Stomach smooth muscle (tissue), 2 donors: Measurements from ENCODE around the gene COL26A1.

ENCODE experiments used
- H3K27ac ChIP-seq: one replicate; pipeline ENCODE4 v1.7.0; 2013; ENCODE audit warnings: mild to moderate bottlenecking, low read length, inconsistent platforms
- H3K27me3 ChIP-seq, 2 donors: one replicate each; pipeline ENCODE4 v1.7.0; 2013; ENCODE audit warnings: low read length in 2 of 2; ENCODE audit not compliant: insufficient read depth in 2 of 2, control insufficient read depth in 1 of 2
- H3K36me3 ChIP-seq, 2 donors: one replicate each; pipeline ENCODE4 v1.7.0; 2013; ENCODE audit warnings: low read length in 2 of 2; ENCODE audit not compliant: control insufficient read depth in 2 of 2, insufficient read depth in 2 of 2
- H3K4me1 ChIP-seq: one replicate; pipeline ENCODE4 v1.7.0; 2013; ENCODE audit warnings: low read length; ENCODE audit not compliant: control insufficient read depth, insufficient read depth
- H3K4me3 ChIP-seq, 2 donors: one replicate each; pipeline ENCODE4 v1.7.0; 2013; ENCODE audit warnings: low read length in 2 of 2
- H3K9ac ChIP-seq, 2 donors: one replicate each; pipeline ENCODE4 v1.7.0; 2013; ENCODE audit warnings: low read length in 2 of 2, mild to moderate bottlenecking in 1 of 2
- H3K9me3 ChIP-seq, 2 donors: one replicate each; pipeline ENCODE4 v1.7.0; 2013; ENCODE audit warnings: low read length in 2 of 2; ENCODE audit not compliant: control insufficient read depth in 2 of 2
- donor health status: healthy.
- donor health status: Pancreatic carcinoma.

COL26A1 gene

GRCh38 chr7:101401390-101402080 is 38.9 kb downstream of the COL26A1 start:
- Histone ChIP-seq H3K27ac (no peak overlapping the region), H3K4me3 (no peak overlapping the region), H3K36me3 (no peaks in the 10 kb centered on the region), H3K9ac (no peak overlapping the region), H3K4me1 (no peaks in the 10 kb centered on the region), H3K9me3 (peaks cover 0 to 6% of the 10 kb centered on the region in 2 donors), H3K27me3 (peaks cover 18 to 20% of the 10 kb centered on the region in 2 donors)

- H3K4me1 ChIP-seq: no peaks in the 10 kb centered on the region
- no peak overlapping the region for H3K4me3 ChIP-seq
- no peak overlapping the region for H3K9ac ChIP-seq
- H3K9me3 ChIP-seq: peaks cover 0 to 6% of the 10 kb centered on the region in 2 donors
- no peaks in the 10 kb centered on the region for H3K36me3 ChIP-seq
- peaks cover 18 to 20% of the 10 kb centered on the region in 2 donors for H3K27me3 ChIP-seq
- no peak overlapping the region for H3K27ac ChIP-seq
Observed at GRCh38 chr7:101402081-101402779, 39.6 kb downstream of the COL26A1 start.

DNA sequence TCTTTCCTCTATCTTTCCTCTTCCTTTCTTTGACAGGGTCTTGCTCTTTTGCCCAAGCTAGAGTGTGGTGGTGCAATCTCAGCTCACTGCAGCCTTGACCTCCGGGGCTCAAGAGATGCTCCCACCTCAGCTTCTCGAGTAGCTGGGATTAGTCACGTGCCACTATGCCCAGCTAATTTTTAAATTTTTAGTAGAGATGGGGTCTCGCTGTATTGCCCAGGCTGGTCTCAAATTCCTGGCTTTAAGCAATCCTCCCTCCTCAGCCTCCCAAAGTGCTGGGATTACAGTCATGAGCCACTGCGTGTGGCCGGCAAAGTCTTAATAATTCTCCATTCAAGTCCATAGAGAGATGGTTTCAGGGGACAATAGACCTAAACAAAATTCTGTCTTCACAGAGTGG is 40.2 kb downstream of the COL26A1 start:
- Histone ChIP-seq H3K9me3 (peaks cover 0 to 6% of the 10 kb centered on the region in 2 donors), H3K27me3 (peaks cover 18% of the 10 kb centered on the region in 2 donors), H3K27ac (no peak overlapping the region), H3K9ac (no peak overlapping the region), H3K4me1 (no peaks in the 10 kb centered on the region), H3K36me3 (no peaks in the 10 kb centered on the region), H3K4me3 (no peak overlapping the region)

DNA sequence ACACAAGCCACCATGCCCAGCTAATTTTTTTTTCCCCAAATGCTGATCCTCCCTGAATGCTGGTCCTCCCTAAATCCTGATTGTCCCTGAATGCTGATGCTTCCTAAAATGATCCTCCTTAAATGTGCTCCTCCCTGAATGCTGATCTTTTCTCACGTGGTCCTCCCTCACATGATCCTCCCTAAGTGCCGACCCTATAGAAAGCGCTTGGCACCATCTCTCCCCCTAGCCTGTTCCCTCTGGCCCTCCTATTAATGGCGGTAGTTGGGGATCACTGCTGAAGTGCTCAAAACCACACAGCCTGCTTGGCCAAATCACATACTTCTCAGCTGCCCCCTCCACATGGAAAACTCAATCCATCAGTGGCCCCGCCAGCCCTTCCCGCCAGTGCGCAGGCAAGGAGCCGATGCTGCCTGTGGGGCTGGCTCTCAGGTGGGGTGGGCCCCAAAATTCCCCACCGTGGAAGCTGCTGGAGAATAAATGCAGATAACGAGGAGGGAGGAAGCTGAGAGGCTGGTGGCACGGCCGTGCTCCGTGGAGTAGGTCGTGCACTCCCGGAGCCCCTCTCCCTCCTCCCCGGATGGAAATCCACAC is 42.9 kb downstream of the COL26A1 start:
- Histone ChIP-seq H3K9ac (no peak overlapping the region), H3K4me1 (no peaks in the 10 kb centered on the region), H3K9me3 (peaks cover 2 to 21% of the 10 kb centered on the region in 2 donors), H3K4me3 (no peak overlapping the region), H3K27ac (no peak overlapping the region), H3K36me3 (no peaks in the 10 kb centered on the region), H3K27me3 (peaks cover 10 to 14% of the 10 kb centered on the region in 2 donors)

DNA sequence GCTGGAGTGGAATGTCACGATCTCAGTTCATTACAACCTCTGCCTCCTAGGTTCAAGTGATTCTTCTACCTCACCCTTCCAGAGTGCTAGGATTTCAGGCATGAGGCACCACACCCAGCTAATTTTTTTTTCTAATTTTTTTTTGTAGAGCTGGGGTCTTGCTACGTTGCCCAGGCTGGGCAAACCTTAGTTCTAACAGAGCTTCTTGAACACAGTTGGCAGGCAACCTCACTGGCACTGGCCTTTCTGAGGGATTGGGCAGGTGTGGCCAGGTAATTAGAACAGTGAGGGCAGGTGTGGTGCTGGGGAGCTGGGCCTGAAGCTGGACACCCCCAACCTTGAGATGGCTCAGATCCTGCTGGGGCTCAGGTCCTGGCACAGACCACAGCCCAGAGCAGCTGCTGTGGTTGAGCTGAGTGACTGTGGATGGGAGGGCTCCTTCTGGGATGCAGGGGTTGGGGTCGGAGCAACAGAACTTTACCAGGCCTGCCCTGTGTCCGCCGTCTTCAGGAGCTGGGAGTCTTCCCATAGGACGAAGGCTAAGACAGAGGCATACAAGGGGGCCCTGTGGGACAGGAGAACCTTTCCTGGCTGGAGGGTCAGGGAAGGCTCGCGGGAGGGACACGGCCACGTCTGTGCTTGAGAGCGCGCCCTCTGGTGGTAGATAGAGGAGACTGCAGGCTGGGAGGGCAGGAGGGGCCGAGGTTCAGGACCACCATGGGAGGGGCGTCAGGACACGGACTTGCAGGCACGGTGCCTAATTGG is 48.2 kb downstream of the COL26A1 start:
- Histone ChIP-seq H3K4me1 (no peaks in the 10 kb centered on the region), H3K9ac (no peak overlapping the region), H3K4me3 (no peak overlapping the region), H3K27me3 (peaks cover 6 to 10% of the 10 kb centered on the region in 2 donors), H3K27ac (no peak overlapping the region), H3K9me3 (peaks cover 2 to 19% of the 10 kb centered on the region in 2 donors), H3K36me3 (no peaks in the 10 kb centered on the region)

- no peaks in the 10 kb centered on the region for H3K36me3 ChIP-seq
- H3K27me3 ChIP-seq: peaks cover 6 to 10% of the 10 kb centered on the region in 2 donors
- H3K9ac ChIP-seq: no peak overlapping the region
- H3K4me3 ChIP-seq: no peak overlapping the region
- H3K4me1 ChIP-seq: no peaks in the 10 kb centered on the region
- H3K9me3 ChIP-seq: peaks cover 2 to 19% of the 10 kb centered on the region in 2 donors
- H3K27ac ChIP-seq: no peak overlapping the region
Observed at GRCh38 chr7:101411508-101411874, 48.8 kb downstream of the COL26A1 start.

GRCh38 chr7:101412976-101413375 is 50.3 kb downstream of the COL26A1 start:
- Histone ChIP-seq H3K9ac (no peak overlapping the region), H3K36me3 (no peaks in the 10 kb centered on the region), H3K4me1 (no peaks in the 10 kb centered on the region), H3K9me3 (peaks cover 2 to 19% of the 10 kb centered on the region in 2 donors), H3K27ac (no peak overlapping the region), H3K27me3 (peaks cover 6 to 10% of the 10 kb centered on the region in 2 donors), H3K4me3 (no peak overlapping the region)

- H3K4me3 ChIP-seq: no peak overlapping the region
- peaks cover 6 to 14% of the 10 kb centered on the region in 2 donors for H3K27me3 ChIP-seq
- no peaks in the 10 kb centered on the region for H3K9me3 ChIP-seq
- no peaks in the 10 kb centered on the region for H3K36me3 ChIP-seq
- H3K27ac ChIP-seq: no peak overlapping the region
- H3K9ac ChIP-seq: no peak overlapping the region
- H3K4me1 ChIP-seq: no peaks in the 10 kb centered on the region
Observed at GRCh38 chr7:101418694-101419093, 56.0 kb downstream of the COL26A1 start.

DNA sequence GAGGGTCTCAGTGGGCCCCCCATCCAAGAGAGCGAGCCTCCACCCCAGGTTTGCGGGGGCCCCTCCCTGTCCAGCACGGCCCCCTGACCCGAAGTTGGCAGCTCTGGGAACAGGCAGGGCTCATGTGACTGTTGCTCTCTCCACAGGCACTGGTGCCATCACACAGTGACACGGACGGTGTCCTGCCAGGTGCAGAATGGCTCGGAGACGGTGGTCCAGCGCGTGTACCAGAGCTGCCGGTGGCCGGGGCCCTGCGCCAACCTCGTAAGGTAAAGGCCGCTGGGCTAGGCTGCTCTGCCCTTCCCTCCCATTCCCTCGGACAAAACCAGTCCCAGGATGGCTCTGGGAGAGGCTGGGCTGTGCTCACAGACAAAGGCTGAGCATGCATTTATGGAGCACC is 57.2 kb downstream of the COL26A1 start:
- Histone ChIP-seq H3K4me3 (no peak overlapping the region), H3K36me3 (no peaks in the 10 kb centered on the region), H3K9me3 (no peaks in the 10 kb centered on the region), H3K27ac (no peak overlapping the region), H3K27me3 (peaks cover 6 to 14% of the 10 kb centered on the region in 2 donors), H3K9ac (no peak overlapping the region), H3K4me1 (no peaks in the 10 kb centered on the region)

- H3K27me3 ChIP-seq: peaks cover 6 to 14% of the 10 kb centered on the region in 2 donors
- no peak overlapping the region for H3K4me3 ChIP-seq
- no peak overlapping the region for H3K9ac ChIP-seq
- no peaks in the 10 kb centered on the region for H3K36me3 ChIP-seq
- no peaks in the 10 kb centered on the region for H3K9me3 ChIP-seq
- H3K27ac ChIP-seq: no peak overlapping the region
- H3K4me1 ChIP-seq: no peaks in the 10 kb centered on the region
Observed at GRCh38 chr7:101420436-101420835, 57.8 kb downstream of the COL26A1 start.
